Colonic mucosa (tissue), 4 donors: ENCODE results near the gene CALR. TPM values are rescaled to one million over a fixed set of nuclear protein-coding genes. Genes with fewer than 3 reads are reported as not detected.

Source experiments
- DNase-seq: peaks from one replicate; pipeline ENCODE4 v3.0.0-alpha.2; 2020
- H3K27ac ChIP-seq: fragments of 200-600 bp; one replicate; pipeline ENCODE4 v1.8.0; 2021
- H3K27me3 ChIP-seq: fragments of 200-600 bp; one replicate; pipeline ENCODE4 v1.8.0; 2021
- H3K36me3 ChIP-seq: fragments of 200-600 bp; one replicate; pipeline ENCODE4 v1.8.0; 2021
- H3K4me1 ChIP-seq: fragments of 200-600 bp; one replicate; pipeline ENCODE4 v1.8.0; 2021; ENCODE audit warnings: mild to moderate bottlenecking
- H3K4me3 ChIP-seq: fragments of 200-600 bp; one replicate; pipeline ENCODE4 v1.8.0; 2021
- H3K9ac ChIP-seq, 2 donors: one replicate each; pipeline ENCODE4 v1.7.0; 2013; ENCODE audit warnings: control low read depth in 2 of 2, low read depth in 2 of 2, low read length in 2 of 2
- H3K9me3 ChIP-seq: fragments of 200-600 bp; one replicate; pipeline ENCODE4 v1.8.0; 2021
- CTCF ChIP-seq: fragments of 200-600 bp; IDR thresholded peaks from one replicate; pipeline ENCODE4 v1.8.0; 2022; ENCODE audit warnings: antibody characterized with exemption, mild to moderate bottlenecking
- intact Hi-C: fragments of 100-400 bp; cut with DNase I; formaldehyde crosslinking; loops from one replicate; pipeline ENCODE4 v1.14.1; 2022
- total RNA-seq, 2 donors: library from RNA; stranded (reverse); fragmentation: NEBNext Ultra II Directional in 1 of 2; extraction: Animal tissue kit (Norgen Biotek cat#: 25700) in 1 of 2; gene quantifications; one replicate each; pipeline ENCODE4 v1.2.1, GENCODE V29; 2021
- donor health status: healthy.
- donor health status: DM: no; HTN: no; CAD: no.
- donor health status: DM: no; HTN: no; CAD: no.

Gene CALR
- total RNA-seq, 2 donors from 2014 or later, result 682 to 1,848 TPM

- intact Hi-C loops, result loop anchor here (2.0 kb wide), 1 partner anchor 77 kb away; no protein-coding TSS in a partner anchor
Measured at GRCh38 chr19:12983542-12984142, 45.2 kb downstream of the CALR start.

GRCh38 chr19:12984143-12984627 is 45.8 kb downstream of the CALR start:
- intact Hi-C loops, result no loop called here
- TF ChIP-seq CTCF, result no peak
- DNase-seq, result no peak
- H3K27ac ChIP-seq, result no peak overlapping the region
- H3K9me3 ChIP-seq, result no peaks in the 10 kb centered on the region
- peak overlapping the region; percentile 1 to 75 for H3K9ac ChIP-seq
- H3K27me3 ChIP-seq, result no peaks in the 10 kb centered on the region
- H3K4me1 ChIP-seq, result peaks cover 7% of the 10 kb centered on the region
- no peaks in the 10 kb centered on the region for H3K36me3 ChIP-seq
- H3K4me3 ChIP-seq, result no peak overlapping the region

More at GRCh38 chr19:12983542-12984142, 45.2 kb downstream of the CALR start:
- DNase-seq, result peak; percentile 84
- Histone ChIP-seq H3K4me3 (no peak overlapping the region), H3K9me3 (no peaks in the 10 kb centered on the region), H3K27ac (no peak overlapping the region), H3K4me1 (peaks cover 7% of the 10 kb centered on the region), H3K36me3 (no peaks in the 10 kb centered on the region), H3K27me3 (no peaks in the 10 kb centered on the region), H3K9ac (no peak overlapping the region)
- peak; percentile 84 for TF ChIP-seq CTCF

- no peak for TF ChIP-seq CTCF
- H3K36me3 ChIP-seq, result no peaks in the 10 kb centered on the region
- no peaks in the 10 kb centered on the region for H3K27me3 ChIP-seq
- peak overlapping the region; percentile 46 for H3K27ac ChIP-seq
- H3K9me3 ChIP-seq, result no peaks in the 10 kb centered on the region
- intact Hi-C loops, result loop anchor here (5.0 kb wide), 1 partner anchor 48 kb away; no protein-coding TSS in a partner anchor
- H3K4me1 ChIP-seq, result peaks cover 7% of the 10 kb centered on the region
- peak overlapping the region; percentile 1 to 75 for H3K9ac ChIP-seq
- no peak overlapping the region for H3K4me3 ChIP-seq
- DNase-seq, result no peak
Measured at GRCh38 chr19:12984683-12985048, 46.3 kb downstream of the CALR start.

- peak; percentile 87 for DNase-seq
- no peaks in the 10 kb centered on the region for H3K27me3 ChIP-seq
- H3K9ac ChIP-seq, result peak overlapping the region; percentile 1 to 75
- no peaks in the 10 kb centered on the region for H3K9me3 ChIP-seq
- H3K4me3 ChIP-seq, result no peak overlapping the region
- no peak for TF ChIP-seq CTCF
- H3K36me3 ChIP-seq, result no peaks in the 10 kb centered on the region
- H3K27ac ChIP-seq, result peak overlapping the region; percentile 46
- intact Hi-C loops, result loop anchor here (5.0 kb wide), 1 partner anchor 47 kb away; no protein-coding TSS in a partner anchor
- H3K4me1 ChIP-seq, result peaks cover 7% of the 10 kb centered on the region
Measured at GRCh38 chr19:12985049-12985776, 46.8 kb downstream of the CALR start.

- Histone ChIP-seq H3K4me1 (peaks cover 7% of the 10 kb centered on the region), H3K4me3 (no peak overlapping the region), H3K9me3 (no peaks in the 10 kb centered on the region), H3K36me3 (no peaks in the 10 kb centered on the region), H3K27ac (no peak overlapping the region), H3K9ac (no peak overlapping the region), H3K27me3 (no peaks in the 10 kb centered on the region)
- intact Hi-C loops, result loop anchor here (5.0 kb wide), 1 partner anchor 46 kb away; no protein-coding TSS in a partner anchor
- TF ChIP-seq CTCF, result no peak
- no peak for DNase-seq
Measured at GRCh38 chr19:12986726-12987125, 48.3 kb downstream of the CALR start.
